Activated naive CD8-positive, alpha-beta T cell treated with anti-CD3 and anti-CD28 coated beads for 36 hours (primary cell): ENCODE measurements around the gene TTC8. TPM values are rescaled to one million over a fixed set of nuclear protein-coding genes. Genes with fewer than 3 reads are reported as not detected.
"Not testable (repeated sequence)": the region's sequence is repeated elsewhere in the genome, so short reads cannot be mapped to it uniquely, and the experiment has no call there.

ENCODE experiments used
- DNase-seq: peaks from one replicate; pipeline ENCODE4 v3.0.0; 2021
- H3K27ac Mint-ChIP-seq: one replicate; pipeline ENCODE4 v1.8.0; 2022; ENCODE audit warnings: mild to moderate bottlenecking, moderate library complexity, mixed read lengths
- H3K27me3 Mint-ChIP-seq: one replicate; pipeline ENCODE4 v1.8.0; 2022; ENCODE audit warnings: mild to moderate bottlenecking, mixed read lengths
- H3K36me3 Mint-ChIP-seq: one replicate; pipeline ENCODE4 v1.8.0; 2021; ENCODE audit warnings: mild to moderate bottlenecking, mixed read lengths
- H3K4me1 Mint-ChIP-seq: one replicate; pipeline ENCODE4 v1.8.0; 2021; ENCODE audit warnings: mixed read lengths
- H3K4me3 Mint-ChIP-seq: one replicate; pipeline ENCODE4 v1.8.0; 2022; ENCODE audit warnings: mild to moderate bottlenecking, moderate library complexity, mixed read lengths
- H3K9me3 Mint-ChIP-seq: one replicate; pipeline ENCODE4 v1.8.0; 2022; ENCODE audit warnings: mixed read lengths
- total RNA-seq, 2 experiments: library from RNA; stranded (reverse); gene quantifications; one replicate each; pipeline ENCODE4 v1.2.3, GENCODE V29; 2021

The TTC8 gene
- total RNA-seq, 2 experiments from 2014 or later, result 4.8 to 6.4 TPM

- no peaks in the 10 kb centered on the region for H3K4me1 Mint-ChIP-seq
- no peak overlapping the region for H3K4me3 Mint-ChIP-seq
- no peaks in the 10 kb centered on the region for H3K27me3 Mint-ChIP-seq
- H3K27ac Mint-ChIP-seq, result no peak overlapping the region
- DNase-seq, result no peak
- no peaks in the 10 kb centered on the region for H3K36me3 Mint-ChIP-seq
- no peaks in the 10 kb centered on the region for H3K9me3 Mint-ChIP-seq
Measured at GRCh38 chr14:88838015-88838414, 13.6 kb downstream of the TTC8 start.

- Mint-ChIP-seq H3K27me3 (no peaks in the 10 kb centered on the region), H3K4me1 (no peaks in the 10 kb centered on the region), H3K27ac (no peak overlapping the region), H3K36me3 (no peaks in the 10 kb centered on the region), H3K4me3 (no peak overlapping the region), H3K9me3 (no peaks in the 10 kb centered on the region)
- no peak for DNase-seq
Measured at GRCh38 chr14:88840926-88841325, 16.5 kb downstream of the TTC8 start.

- DNase-seq, result no peak
- Mint-ChIP-seq H3K27ac (no peak overlapping the region), H3K4me1 (no peaks in the 10 kb centered on the region), H3K36me3 (no peaks in the 10 kb centered on the region), H3K9me3 (no peaks in the 10 kb centered on the region), H3K4me3 (no peak overlapping the region), H3K27me3 (no peaks in the 10 kb centered on the region)
Measured at GRCh38 chr14:88841741-88842140, 17.3 kb downstream of the TTC8 start.

DNA sequence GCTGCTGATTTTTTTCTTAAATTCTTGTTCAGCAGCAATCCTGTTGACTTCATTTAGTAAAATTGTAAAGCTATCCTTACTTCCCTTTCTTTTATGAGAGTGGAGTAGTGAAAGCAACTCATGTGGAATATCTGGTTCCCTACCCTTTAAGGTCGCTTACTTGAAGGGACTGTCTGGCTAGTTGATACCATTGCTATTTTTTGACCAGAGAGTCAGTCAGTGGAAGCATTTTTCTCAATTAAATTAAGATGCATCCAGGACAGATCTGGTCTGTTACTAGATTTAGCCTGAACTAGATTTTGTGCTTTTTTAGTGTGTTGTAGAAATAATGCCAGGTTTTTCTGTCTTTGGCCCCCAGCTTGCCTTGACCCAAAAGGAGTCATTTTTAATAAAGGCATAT, 18.0 kb downstream of the TTC8 start:
- Mint-ChIP-seq H3K4me3 (no peak overlapping the region), H3K36me3 (no peaks in the 10 kb centered on the region), H3K4me1 (no peaks in the 10 kb centered on the region), H3K9me3 (no peaks in the 10 kb centered on the region), H3K27ac (no peak overlapping the region), H3K27me3 (no peaks in the 10 kb centered on the region)
- DNase-seq, result no peak

GRCh38 chr14:88844980-88845491, 20.6 kb downstream of the TTC8 start:
- Mint-ChIP-seq H3K36me3 (no peaks in the 10 kb centered on the region), H3K27ac (no peak overlapping the region), H3K4me3 (no peak overlapping the region), H3K27me3 (no peaks in the 10 kb centered on the region), H3K9me3 (no peaks in the 10 kb centered on the region), H3K4me1 (no peaks in the 10 kb centered on the region)
- DNase-seq, result no peak

DNA sequence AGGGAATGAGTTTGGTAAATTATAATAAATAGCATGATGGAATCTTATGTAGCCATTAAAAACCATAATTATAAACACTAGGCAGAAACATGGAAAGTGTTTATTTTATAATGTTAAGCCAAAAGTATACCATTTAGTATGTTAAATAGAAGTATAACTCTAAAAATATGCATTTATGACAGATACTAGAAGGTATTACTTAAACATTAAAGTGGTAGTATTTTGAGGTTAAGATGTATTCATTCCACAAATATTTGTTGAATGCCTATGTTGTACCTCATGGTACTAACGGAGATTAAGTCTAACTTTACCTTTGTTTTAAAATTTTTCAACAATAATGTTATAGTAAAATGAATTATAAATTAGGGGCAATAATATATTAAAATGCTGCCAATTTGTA, 24.1 kb downstream of the TTC8 start:
- H3K9me3 Mint-ChIP-seq, result no peaks in the 10 kb centered on the region
- no peak overlapping the region for H3K4me3 Mint-ChIP-seq
- DNase-seq, result no peak
- H3K36me3 Mint-ChIP-seq, result no peaks in the 10 kb centered on the region
- H3K27ac Mint-ChIP-seq, result no peak overlapping the region
- H3K4me1 Mint-ChIP-seq, result no peaks in the 10 kb centered on the region
- no peaks in the 10 kb centered on the region for H3K27me3 Mint-ChIP-seq

DNA sequence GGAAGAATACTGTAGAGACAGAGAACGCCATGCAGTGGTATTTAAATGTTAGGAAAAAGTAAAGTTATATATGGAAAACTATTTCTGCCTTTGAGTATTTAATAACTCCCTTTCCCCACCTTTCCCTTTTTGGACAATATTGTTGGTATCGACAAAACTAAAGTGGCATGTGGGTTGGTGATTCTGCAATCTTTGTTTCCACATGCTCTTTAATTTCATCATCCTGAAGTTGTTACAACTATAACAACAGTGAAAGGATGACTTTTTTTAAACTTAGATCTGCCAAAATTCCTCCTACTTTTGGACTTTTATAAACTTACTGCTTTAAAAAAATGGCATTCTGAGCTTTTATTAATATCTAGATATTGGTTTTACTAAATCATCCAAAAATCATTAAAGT, 25.3 kb downstream of the TTC8 start:
- no peaks in the 10 kb centered on the region for H3K36me3 Mint-ChIP-seq
- no peaks in the 10 kb centered on the region for H3K9me3 Mint-ChIP-seq
- no peaks in the 10 kb centered on the region for H3K4me1 Mint-ChIP-seq
- no peak overlapping the region for H3K27ac Mint-ChIP-seq
- no peaks in the 10 kb centered on the region for H3K27me3 Mint-ChIP-seq
- DNase-seq, result no peak
- H3K4me3 Mint-ChIP-seq, result no peak overlapping the region

DNA sequence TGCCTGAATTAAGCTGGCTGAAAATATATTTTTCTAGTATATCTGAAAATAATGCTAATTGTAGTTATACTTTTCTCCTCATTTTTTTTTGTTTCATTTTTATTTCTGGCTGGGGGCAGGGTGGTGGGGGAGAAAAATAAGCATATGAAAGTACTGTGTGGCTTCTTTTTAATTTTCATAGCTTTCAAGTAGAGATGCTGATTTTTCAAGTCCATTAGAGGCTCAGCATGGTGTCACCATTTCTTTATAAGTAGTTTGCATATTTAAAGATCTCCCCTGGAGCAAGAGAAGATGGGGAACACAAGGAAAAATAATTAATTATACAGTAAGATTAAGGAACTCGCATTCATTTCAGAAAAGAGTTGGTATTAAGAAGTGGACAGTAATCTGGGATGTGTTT, 27.1 kb downstream of the TTC8 start:
- no peak for DNase-seq
- H3K4me3 Mint-ChIP-seq, result no peak overlapping the region
- no peaks in the 10 kb centered on the region for H3K4me1 Mint-ChIP-seq
- H3K27me3 Mint-ChIP-seq, result no peaks in the 10 kb centered on the region
- no peak overlapping the region for H3K27ac Mint-ChIP-seq
- H3K36me3 Mint-ChIP-seq, result no peaks in the 10 kb centered on the region
- H3K9me3 Mint-ChIP-seq, result no peaks in the 10 kb centered on the region

DNA sequence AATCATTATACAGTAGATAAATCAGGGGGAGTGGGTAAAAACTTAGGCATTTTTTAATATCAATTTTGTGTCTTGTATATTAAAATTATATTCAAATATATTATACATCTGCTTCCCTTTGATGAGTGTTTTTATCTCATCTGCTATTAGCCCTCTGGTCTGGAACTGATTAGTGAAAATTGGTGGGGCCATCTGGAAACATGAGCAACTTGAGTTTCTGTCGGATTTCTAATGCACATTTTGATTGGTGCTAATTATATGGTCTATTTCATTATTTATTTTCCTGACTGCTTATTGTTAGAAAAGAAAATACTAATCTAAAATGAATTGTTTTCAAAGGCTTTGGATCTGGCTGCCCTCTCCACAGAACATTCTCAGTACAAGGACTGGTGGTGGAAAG, 28.2 kb downstream of the TTC8 start:
- Mint-ChIP-seq H3K4me1 (no peaks in the 10 kb centered on the region), H3K4me3 (no peak overlapping the region), H3K9me3 (no peaks in the 10 kb centered on the region), H3K27ac (no peak overlapping the region), H3K27me3 (no peaks in the 10 kb centered on the region), H3K36me3 (no peaks in the 10 kb centered on the region)
- DNase-seq, result no peak

GRCh38 chr14:88853129-88853528, 28.7 kb downstream of the TTC8 start:
- no peaks in the 10 kb centered on the region for H3K27me3 Mint-ChIP-seq
- H3K36me3 Mint-ChIP-seq, result no peaks in the 10 kb centered on the region

GRCh38 chr14:88856786-88857366, 32.4 kb downstream of the TTC8 start:
- no peaks in the 10 kb centered on the region for H3K4me1 Mint-ChIP-seq
- no peak for DNase-seq
- peaks cover 7% of the 10 kb centered on the region for H3K36me3 Mint-ChIP-seq
- no peak overlapping the region for H3K27ac Mint-ChIP-seq
- H3K9me3 Mint-ChIP-seq, result peaks cover 3% of the 10 kb centered on the region
- no peak overlapping the region for H3K4me3 Mint-ChIP-seq
- H3K27me3 Mint-ChIP-seq, result no peaks in the 10 kb centered on the region

More at GRCh38 chr14:88853129-88853528, 28.7 kb downstream of the TTC8 start:
- Mint-ChIP-seq H3K27ac (no peak overlapping the region), H3K4me1 (no peaks in the 10 kb centered on the region), H3K9me3 (no peaks in the 10 kb centered on the region), H3K4me3 (no peak overlapping the region)
- DNase-seq, result no peak

GRCh38 chr14:88857861-88858260, 33.4 kb downstream of the TTC8 start:
- not testable (repeated sequence) for H3K27me3 Mint-ChIP-seq, DNase-seq, H3K27ac Mint-ChIP-seq, H3K36me3 Mint-ChIP-seq, H3K9me3 Mint-ChIP-seq, H3K4me1 Mint-ChIP-seq, H3K4me3 Mint-ChIP-seq

DNA sequence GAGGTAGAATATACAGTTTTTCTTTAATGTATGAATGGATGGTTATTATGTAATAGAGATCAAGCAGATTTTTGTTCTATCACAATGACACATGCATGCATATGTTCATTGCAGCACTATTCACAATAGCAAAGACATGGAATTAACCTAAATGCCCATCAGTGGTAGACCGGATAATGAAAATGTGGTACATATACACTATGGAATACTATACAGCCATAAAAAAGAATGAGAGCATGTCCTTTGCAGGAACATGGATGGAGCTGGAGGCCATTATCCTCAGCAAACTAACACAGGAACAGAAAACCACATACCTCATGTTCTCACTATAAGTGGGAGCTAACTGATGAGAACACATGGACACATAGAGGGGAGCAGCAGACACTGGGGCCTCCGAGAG, 34.7 kb downstream of the TTC8 start:
- H3K9me3 Mint-ChIP-seq, H3K4me1 Mint-ChIP-seq, H3K27ac Mint-ChIP-seq, H3K36me3 Mint-ChIP-seq, DNase-seq, H3K4me3 Mint-ChIP-seq, H3K27me3 Mint-ChIP-seq: not testable (repeated sequence)

DNA sequence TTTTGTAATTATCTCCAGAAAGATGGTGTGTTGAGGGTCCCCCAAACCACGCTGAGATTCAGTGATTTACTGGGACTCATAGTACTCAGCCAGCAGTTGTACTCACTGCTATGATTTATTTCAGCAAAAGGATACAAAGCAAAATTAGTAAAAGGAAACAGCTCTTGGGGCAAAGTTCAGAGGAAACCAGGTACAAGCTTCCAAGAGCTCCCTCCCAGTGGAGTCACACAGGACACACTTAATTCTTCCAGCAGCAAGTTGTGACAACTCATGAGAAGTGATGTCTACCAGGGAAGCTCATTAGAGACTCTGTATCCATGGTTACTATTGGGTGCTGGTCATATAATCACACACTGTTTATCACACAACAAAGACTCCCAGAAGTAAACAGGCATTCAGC, 38.7 kb downstream of the TTC8 start:
- DNase-seq, result no peak
- Mint-ChIP-seq H3K9me3 (peaks cover 3% of the 10 kb centered on the region), H3K27ac (no peak overlapping the region), H3K36me3 (peaks cover 7% of the 10 kb centered on the region), H3K4me3 (no peak overlapping the region), H3K4me1 (no peaks in the 10 kb centered on the region), H3K27me3 (no peaks in the 10 kb centered on the region)

GRCh38 chr14:88864198-88864597, 39.7 kb downstream of the TTC8 start:
- H3K4me3 Mint-ChIP-seq, result no peak overlapping the region
- H3K36me3 Mint-ChIP-seq, result peaks cover 3% of the 10 kb centered on the region
- H3K9me3 Mint-ChIP-seq, result peaks cover 1% of the 10 kb centered on the region
- no peak for DNase-seq
- no peak overlapping the region for H3K27ac Mint-ChIP-seq
- H3K27me3 Mint-ChIP-seq, result no peaks in the 10 kb centered on the region
- no peaks in the 10 kb centered on the region for H3K4me1 Mint-ChIP-seq

- H3K4me3 Mint-ChIP-seq, result no peak overlapping the region
- H3K9me3 Mint-ChIP-seq, result no peaks in the 10 kb centered on the region
- no peak overlapping the region for H3K27ac Mint-ChIP-seq
- peaks cover 2% of the 10 kb centered on the region for H3K36me3 Mint-ChIP-seq
- H3K4me1 Mint-ChIP-seq, result no peaks in the 10 kb centered on the region
- H3K27me3 Mint-ChIP-seq, result no peaks in the 10 kb centered on the region
- DNase-seq, result no peak
Measured at GRCh38 chr14:88866305-88866704, 41.9 kb downstream of the TTC8 start.
